Activated T-cell treated with anti-CD3 and anti-CD28 coated beads for 24 hours (primary cell): ENCODE results near the gene TSPAN11.
"Not testable (repeated sequence)": the region's sequence is repeated elsewhere in the genome, so short reads cannot be mapped to it uniquely, and the experiment has no call there.

ENCODE experiments used
- DNase-seq: peaks from one replicate; pipeline ENCODE4 v3.0.0-alpha.2; 2020; ENCODE audit warnings: low read depth

The TSPAN11 gene

GRCh38 chr12:31002999-31003398 is 76.5 kb downstream of the TSPAN11 start:
- DNase-seq, result no peak

GRCh38 chr12:31003861-31004640 is 77.5 kb downstream of the TSPAN11 start:
- no peak for DNase-seq

GRCh38 chr12:31004666-31005065 is 78.1 kb downstream of the TSPAN11 start:
- no peak for DNase-seq

- DNase-seq, result no peak
Measured at GRCh38 chr12:31005256-31005943, 78.9 kb downstream of the TSPAN11 start.

GRCh38 chr12:31005944-31006361 is 79.4 kb downstream of the TSPAN11 start:
- DNase-seq, result no peak

GRCh38 chr12:31006416-31007152 is 80.0 kb downstream of the TSPAN11 start:
- DNase-seq, result no peak

GRCh38 chr12:31007153-31007495 is 80.6 kb downstream of the TSPAN11 start:
- no peak for DNase-seq

- DNase-seq, result no peak
Measured at GRCh38 chr12:31007636-31008175, 81.2 kb downstream of the TSPAN11 start.

- DNase-seq, result no peak
Measured at GRCh38 chr12:31008241-31008761, 81.8 kb downstream of the TSPAN11 start.

- no peak for DNase-seq
Measured at GRCh38 chr12:31008961-31009840, 82.7 kb downstream of the TSPAN11 start.

- no peak for DNase-seq
Measured at GRCh38 chr12:31009976-31010375, 83.4 kb downstream of the TSPAN11 start.

- no peak for DNase-seq
Measured at GRCh38 chr12:31011336-31011735, 84.8 kb downstream of the TSPAN11 start.

- no peak for DNase-seq
Measured at GRCh38 chr12:31011746-31012566, 85.4 kb downstream of the TSPAN11 start.

GRCh38 chr12:31012567-31012891 is 86.0 kb downstream of the TSPAN11 start:
- DNase-seq, result not testable (repeated sequence)

- no peak for DNase-seq
Measured at GRCh38 chr12:31015215-31015614, 88.7 kb downstream of the TSPAN11 start.

GRCh38 chr12:31016057-31016456 is 89.5 kb downstream of the TSPAN11 start:
- DNase-seq, result no peak

GRCh38 chr12:31017535-31017934 is 91.0 kb downstream of the TSPAN11 start:
- no peak for DNase-seq

- DNase-seq, result no peak
Measured at GRCh38 chr12:31018106-31018789, 91.7 kb downstream of the TSPAN11 start.

GRCh38 chr12:31018790-31019505 is 92.4 kb downstream of the TSPAN11 start:
- no peak for DNase-seq
